ENCODE data around the gene MAP2K2.

The MAP2K2 gene

GRCh38 chr19:4058693-4059452 lies 65.0 kb downstream of the MAP2K2 start:
- DNase-seq: no peak

- DNase-seq: no peak
These were observed 65.8 kb downstream of the MAP2K2 start for GRCh38 chr19:4057931-4058692.

- DNase-seq: no peak
These were observed 68.7 kb downstream of the MAP2K2 start for GRCh38 chr19:4055209-4055552.

GRCh38 chr19:4054441-4055208 lies 69.3 kb downstream of the MAP2K2 start:
- no peak for DNase-seq

GRCh38 chr19:4053423-4054324 lies 70.2 kb downstream of the MAP2K2 start:
- DNase-seq: no peak

GRCh38 chr19:4052993-4053422 lies 70.9 kb downstream of the MAP2K2 start:
- DNase-seq: no peak

GRCh38 chr19:4052114-4052992 lies 71.6 kb downstream of the MAP2K2 start:
- DNase-seq: no peak

- no peak for DNase-seq
These were observed 72.5 kb downstream of the MAP2K2 start for GRCh38 chr19:4051175-4052101.

GRCh38 chr19:4049432-4049831 lies 74.5 kb downstream of the MAP2K2 start:
- no peak for DNase-seq

- DNase-seq: no peak
These were observed 76.8 kb downstream of the MAP2K2 start for GRCh38 chr19:4046946-4047683.

- DNase-seq: no peak
These were observed 77.6 kb downstream of the MAP2K2 start for GRCh38 chr19:4046362-4046691.

GRCh38 chr19:4045597-4046361 lies 78.1 kb downstream of the MAP2K2 start:
- DNase-seq: no peak

GRCh38 chr19:4044990-4045465 lies 78.9 kb downstream of the MAP2K2 start:
- no peak for DNase-seq

- DNase-seq: no peak
These were observed 79.8 kb downstream of the MAP2K2 start for GRCh38 chr19:4043966-4044715.

GRCh38 chr19:4043401-4043800 lies 80.5 kb downstream of the MAP2K2 start:
- DNase-seq: no peak

- no peak for DNase-seq
These were observed 81.2 kb downstream of the MAP2K2 start for GRCh38 chr19:4042731-4043082.

- no peak for DNase-seq
These were observed 81.7 kb downstream of the MAP2K2 start for GRCh38 chr19:4042064-4042730.
